ENCODE data around the gene ZNF554.
"Not testable (repeated sequence)": the region's sequence is repeated elsewhere in the genome, so short reads cannot be mapped to it uniquely, and the experiment has no call there.

ZNF554 gene

GRCh38 chr19:2791440-2791839 lies 28.2 kb upstream of the ZNF554 start:
- DNase-seq (ENCODE audit: low spot score), result no peak

- no peak for DNase-seq (ENCODE audit: low spot score)
Observed at GRCh38 chr19:2791876-2792275, 27.8 kb upstream of the ZNF554 start.

GRCh38 chr19:2792666-2793065 lies 27.0 kb upstream of the ZNF554 start:
- DNase-seq (ENCODE audit: low spot score), result not testable (repeated sequence)

GRCh38 chr19:2793126-2793525 lies 26.5 kb upstream of the ZNF554 start:
- DNase-seq (ENCODE audit: low spot score), result no peak

GRCh38 chr19:2793577-2793976 lies 26.1 kb upstream of the ZNF554 start:
- no peak for DNase-seq (ENCODE audit: low spot score)

GRCh38 chr19:2795827-2796658 lies 23.6 kb upstream of the ZNF554 start:
- DNase-seq (ENCODE audit: low spot score), result no peak

- DNase-seq (ENCODE audit: low spot score), result no peak
Observed at GRCh38 chr19:2796659-2797266, 22.9 kb upstream of the ZNF554 start.

GRCh38 chr19:2797280-2797679 lies 22.4 kb upstream of the ZNF554 start:
- DNase-seq (ENCODE audit: low spot score), result no peak

- no peak for DNase-seq (ENCODE audit: low spot score)
Observed at GRCh38 chr19:2798158-2798685, 21.4 kb upstream of the ZNF554 start.

GRCh38 chr19:2798733-2799132 lies 20.9 kb upstream of the ZNF554 start:
- DNase-seq (ENCODE audit: low spot score), result no peak

- no peak for DNase-seq (ENCODE audit: low spot score)
Observed at GRCh38 chr19:2799273-2800020, 20.2 kb upstream of the ZNF554 start.

- no peak for DNase-seq (ENCODE audit: low spot score)
Observed at GRCh38 chr19:2800506-2800905, 19.2 kb upstream of the ZNF554 start.

- no peak for DNase-seq (ENCODE audit: low spot score)
Observed at GRCh38 chr19:2802826-2803225, 16.8 kb upstream of the ZNF554 start.

GRCh38 chr19:2803486-2804155 lies 16.0 kb upstream of the ZNF554 start:
- DNase-seq (ENCODE audit: low spot score), result no peak

GRCh38 chr19:2804156-2805004 lies 15.3 kb upstream of the ZNF554 start:
- no peak for DNase-seq (ENCODE audit: low spot score)

- no peak for DNase-seq (ENCODE audit: low spot score)
Observed at GRCh38 chr19:2805261-2805900, 14.3 kb upstream of the ZNF554 start.

- no peak for DNase-seq (ENCODE audit: low spot score)
Observed at GRCh38 chr19:2805991-2806649, 13.5 kb upstream of the ZNF554 start.

GRCh38 chr19:2806736-2807378 lies 12.8 kb upstream of the ZNF554 start:
- no peak for DNase-seq (ENCODE audit: low spot score)

GRCh38 chr19:2807379-2808128 lies 12.1 kb upstream of the ZNF554 start:
- no peak for DNase-seq (ENCODE audit: low spot score)
